ENCODE data around the gene CHD2.

Gene CHD2

GRCh38 chr15:93049914-93050578 lies 149.9 kb downstream of the CHD2 start:
- Histone ChIP-seq H3K4me1 (ENCODE audit: control insufficient read depth, insufficient read depth, low read length) (peaks cover 81% of the 10 kb centered on the region), H3K36me3 (ENCODE audit: control insufficient read depth in 2 of 2, insufficient read depth in 2 of 2, low read length in 2 of 2) (peaks cover 52 to 69% of the 10 kb centered on the region in 2 donors), H3K27me3 (ENCODE audit: control insufficient read depth in 1 of 2, insufficient read depth in 2 of 2, low read length in 2 of 2) (no peaks in the 10 kb centered on the region), H3K4me3 (ENCODE audit: low read length in 2 of 2) (peak overlapping the region in 1 of 2 donors; percentile 22), H3K9me3 (ENCODE audit: control insufficient read depth in 2 of 2, low read length in 2 of 2) (peaks cover 0 to 6% of the 10 kb centered on the region in 2 donors), H3K9ac (ENCODE audit: low read length in 2 of 2) (no peak overlapping the region), H3K27ac (ENCODE audit: low read length) (peak overlapping the region; percentile 73)

GRCh38 chr15:93050648-93051047 lies 150.5 kb downstream of the CHD2 start:
- H3K36me3 ChIP-seq (ENCODE audit: control insufficient read depth in 2 of 2, insufficient read depth in 2 of 2, low read length in 2 of 2), result peaks cover 46 to 63% of the 10 kb centered on the region in 2 donors
- peak overlapping the region; percentile 73 for H3K27ac ChIP-seq (ENCODE audit: low read length)
- H3K27me3 ChIP-seq (ENCODE audit: control insufficient read depth in 1 of 2, insufficient read depth in 2 of 2, low read length in 2 of 2), result no peaks in the 10 kb centered on the region
- H3K4me1 ChIP-seq (ENCODE audit: control insufficient read depth, insufficient read depth, low read length), result peaks cover 81% of the 10 kb centered on the region
- no peak overlapping the region for H3K9ac ChIP-seq (ENCODE audit: low read length in 2 of 2)
- no peak overlapping the region for H3K4me3 ChIP-seq (ENCODE audit: low read length in 2 of 2)
- peaks cover 0 to 6% of the 10 kb centered on the region in 2 donors for H3K9me3 ChIP-seq (ENCODE audit: control insufficient read depth in 2 of 2, low read length in 2 of 2)

- Histone ChIP-seq H3K36me3 (ENCODE audit: control insufficient read depth in 2 of 2, insufficient read depth in 2 of 2, low read length in 2 of 2) (peaks cover 42 to 55% of the 10 kb centered on the region in 2 donors), H3K4me1 (ENCODE audit: control insufficient read depth, insufficient read depth, low read length) (peaks cover 88% of the 10 kb centered on the region), H3K4me3 (ENCODE audit: low read length in 2 of 2) (no peak overlapping the region), H3K27ac (ENCODE audit: low read length) (peak overlapping the region; percentile 73), H3K27me3 (ENCODE audit: control insufficient read depth in 1 of 2, insufficient read depth in 2 of 2, low read length in 2 of 2) (no peaks in the 10 kb centered on the region), H3K9ac (ENCODE audit: low read length in 2 of 2) (no peak overlapping the region), H3K9me3 (ENCODE audit: control insufficient read depth in 2 of 2, low read length in 2 of 2) (peaks cover 0 to 2% of the 10 kb centered on the region in 2 donors)
Observed at GRCh38 chr15:93051236-93052089, 151.3 kb downstream of the CHD2 start.

- Histone ChIP-seq H3K4me1 (ENCODE audit: control insufficient read depth, insufficient read depth, low read length) (peaks cover 88% of the 10 kb centered on the region), H3K9me3 (ENCODE audit: control insufficient read depth in 2 of 2, low read length in 2 of 2) (no peaks in the 10 kb centered on the region), H3K36me3 (ENCODE audit: control insufficient read depth in 2 of 2, insufficient read depth in 2 of 2, low read length in 2 of 2) (peaks cover 36 to 50% of the 10 kb centered on the region in 2 donors), H3K9ac (ENCODE audit: low read length in 2 of 2) (no peak overlapping the region), H3K27me3 (ENCODE audit: control insufficient read depth in 1 of 2, insufficient read depth in 2 of 2, low read length in 2 of 2) (no peaks in the 10 kb centered on the region), H3K27ac (ENCODE audit: low read length) (peak overlapping the region; percentile 73), H3K4me3 (ENCODE audit: low read length in 2 of 2) (no peak overlapping the region)
Observed at GRCh38 chr15:93052090-93052879, 152.2 kb downstream of the CHD2 start.

- Histone ChIP-seq H3K4me3 (ENCODE audit: low read length in 2 of 2) (peak overlapping the region in 1 of 2 donors; percentile 44), H3K9me3 (ENCODE audit: control insufficient read depth in 2 of 2, low read length in 2 of 2) (no peaks in the 10 kb centered on the region), H3K4me1 (ENCODE audit: control insufficient read depth, insufficient read depth, low read length) (peaks cover 88% of the 10 kb centered on the region), H3K9ac (ENCODE audit: low read length in 2 of 2) (no peak overlapping the region), H3K36me3 (ENCODE audit: control insufficient read depth in 2 of 2, insufficient read depth in 2 of 2, low read length in 2 of 2) (peaks cover 24 to 37% of the 10 kb centered on the region in 2 donors), H3K27me3 (ENCODE audit: control insufficient read depth in 1 of 2, insufficient read depth in 2 of 2, low read length in 2 of 2) (no peaks in the 10 kb centered on the region), H3K27ac (ENCODE audit: low read length) (peak overlapping the region; percentile 73)
Observed at GRCh38 chr15:93055211-93055610, 155.1 kb downstream of the CHD2 start.

GRCh38 chr15:93056836-93057235 lies 156.7 kb downstream of the CHD2 start:
- Histone ChIP-seq H3K9ac (ENCODE audit: low read length in 2 of 2) (peak overlapping the region in 1 of 2 donors; percentile 47), H3K4me3 (ENCODE audit: low read length in 2 of 2) (peak overlapping the region in 1 of 2 donors; percentile 47), H3K36me3 (ENCODE audit: control insufficient read depth in 2 of 2, insufficient read depth in 2 of 2, low read length in 2 of 2) (peaks cover 15 to 29% of the 10 kb centered on the region in 2 donors), H3K27ac (ENCODE audit: low read length) (peak overlapping the region; percentile 73), H3K4me1 (ENCODE audit: control insufficient read depth, insufficient read depth, low read length) (peaks cover 86% of the 10 kb centered on the region), H3K9me3 (ENCODE audit: control insufficient read depth in 2 of 2, low read length in 2 of 2) (no peaks in the 10 kb centered on the region), H3K27me3 (ENCODE audit: control insufficient read depth in 1 of 2, insufficient read depth in 2 of 2, low read length in 2 of 2) (no peaks in the 10 kb centered on the region)

GRCh38 chr15:93057618-93058017 lies 157.5 kb downstream of the CHD2 start:
- no peaks in the 10 kb centered on the region for H3K27me3 ChIP-seq (ENCODE audit: control insufficient read depth in 1 of 2, insufficient read depth in 2 of 2, low read length in 2 of 2)
- H3K4me1 ChIP-seq (ENCODE audit: control insufficient read depth, insufficient read depth, low read length), result peaks cover 81% of the 10 kb centered on the region
- H3K36me3 ChIP-seq (ENCODE audit: control insufficient read depth in 2 of 2, insufficient read depth in 2 of 2, low read length in 2 of 2), result peaks cover 13 to 26% of the 10 kb centered on the region in 2 donors
- H3K4me3 ChIP-seq (ENCODE audit: low read length in 2 of 2), result peak overlapping the region; percentile 7 to 47
- H3K27ac ChIP-seq (ENCODE audit: low read length), result peak overlapping the region; percentile 73
- no peaks in the 10 kb centered on the region for H3K9me3 ChIP-seq (ENCODE audit: control insufficient read depth in 2 of 2, low read length in 2 of 2)
- peak overlapping the region; percentile 14 to 29 for H3K9ac ChIP-seq (ENCODE audit: low read length in 2 of 2)

- H3K4me3 ChIP-seq (ENCODE audit: low read length in 2 of 2), result peak overlapping the region in 1 of 2 donors; percentile 47
- H3K4me1 ChIP-seq (ENCODE audit: control insufficient read depth, insufficient read depth, low read length), result peaks cover 80% of the 10 kb centered on the region
- H3K36me3 ChIP-seq (ENCODE audit: control insufficient read depth in 2 of 2, insufficient read depth in 2 of 2, low read length in 2 of 2), result peaks cover 12 to 22% of the 10 kb centered on the region in 2 donors
- H3K27me3 ChIP-seq (ENCODE audit: control insufficient read depth in 1 of 2, insufficient read depth in 2 of 2, low read length in 2 of 2), result no peaks in the 10 kb centered on the region
- H3K9me3 ChIP-seq (ENCODE audit: control insufficient read depth in 2 of 2, low read length in 2 of 2), result no peaks in the 10 kb centered on the region
- peak overlapping the region; percentile 14 to 29 for H3K9ac ChIP-seq (ENCODE audit: low read length in 2 of 2)
- peak overlapping the region; percentile 73 for H3K27ac ChIP-seq (ENCODE audit: low read length)
Observed at GRCh38 chr15:93058128-93058527, 158.0 kb downstream of the CHD2 start.

- Histone ChIP-seq H3K9ac (ENCODE audit: low read length in 2 of 2) (no peak overlapping the region), H3K4me3 (ENCODE audit: low read length in 2 of 2) (peak overlapping the region; percentile 15 to 54), H3K27ac (ENCODE audit: low read length) (peak overlapping the region; percentile 73), H3K27me3 (ENCODE audit: control insufficient read depth in 1 of 2, insufficient read depth in 2 of 2, low read length in 2 of 2) (no peaks in the 10 kb centered on the region), H3K36me3 (ENCODE audit: control insufficient read depth in 2 of 2, insufficient read depth in 2 of 2, low read length in 2 of 2) (peaks cover 9 to 16% of the 10 kb centered on the region in 2 donors), H3K9me3 (ENCODE audit: control insufficient read depth in 2 of 2, low read length in 2 of 2) (no peaks in the 10 kb centered on the region), H3K4me1 (ENCODE audit: control insufficient read depth, insufficient read depth, low read length) (peaks cover 83% of the 10 kb centered on the region)
Observed at GRCh38 chr15:93058904-93059427, 158.8 kb downstream of the CHD2 start.

- Histone ChIP-seq H3K27ac (ENCODE audit: low read length) (peak overlapping the region; percentile 73), H3K9me3 (ENCODE audit: control insufficient read depth in 2 of 2, low read length in 2 of 2) (no peaks in the 10 kb centered on the region), H3K9ac (ENCODE audit: low read length in 2 of 2) (no peak overlapping the region), H3K27me3 (ENCODE audit: control insufficient read depth in 1 of 2, insufficient read depth in 2 of 2, low read length in 2 of 2) (no peaks in the 10 kb centered on the region), H3K4me1 (ENCODE audit: control insufficient read depth, insufficient read depth, low read length) (peaks cover 88% of the 10 kb centered on the region), H3K36me3 (ENCODE audit: control insufficient read depth in 2 of 2, insufficient read depth in 2 of 2, low read length in 2 of 2) (peaks cover 13 to 21% of the 10 kb centered on the region in 2 donors), H3K4me3 (ENCODE audit: low read length in 2 of 2) (peak overlapping the region; percentile 15 to 54)
Observed at GRCh38 chr15:93059442-93059841, 159.3 kb downstream of the CHD2 start.
